Peyer's patch (tissue), 4 donors: Measurements from ENCODE around the gene AMFR.

Experiments
- POLR2A ChIP-seq, 2 donors: fragments of 450-650 bp; IDR thresholded peaks; one replicate each; pipeline ENCODE4 v1.5.1; 2017; ENCODE audit warnings: antibody characterized with exemption in 2 of 2, mild to moderate bottlenecking in 2 of 2, moderate library complexity in 2 of 2
- TF ChIP-seq, protein P1 (sequence below), 6 experiments: fragments of 450-650 bp in 4 of 6; fragments of 200-600 bp in 2 of 6; sonication (generic) in 1 of 6; IDR thresholded peaks; one replicate each; pipeline ENCODE4 v1.5.1; 2017 to 2019; ENCODE audit warnings: antibody characterized with exemption in 6 of 6, mild to moderate bottlenecking in 3 of 6, moderate library complexity in 1 of 6

GRCh38 chr16:56438038-56438437 lies 12.7 kb upstream of the AMFR start:
- TF ChIP-seq, protein P1, sequence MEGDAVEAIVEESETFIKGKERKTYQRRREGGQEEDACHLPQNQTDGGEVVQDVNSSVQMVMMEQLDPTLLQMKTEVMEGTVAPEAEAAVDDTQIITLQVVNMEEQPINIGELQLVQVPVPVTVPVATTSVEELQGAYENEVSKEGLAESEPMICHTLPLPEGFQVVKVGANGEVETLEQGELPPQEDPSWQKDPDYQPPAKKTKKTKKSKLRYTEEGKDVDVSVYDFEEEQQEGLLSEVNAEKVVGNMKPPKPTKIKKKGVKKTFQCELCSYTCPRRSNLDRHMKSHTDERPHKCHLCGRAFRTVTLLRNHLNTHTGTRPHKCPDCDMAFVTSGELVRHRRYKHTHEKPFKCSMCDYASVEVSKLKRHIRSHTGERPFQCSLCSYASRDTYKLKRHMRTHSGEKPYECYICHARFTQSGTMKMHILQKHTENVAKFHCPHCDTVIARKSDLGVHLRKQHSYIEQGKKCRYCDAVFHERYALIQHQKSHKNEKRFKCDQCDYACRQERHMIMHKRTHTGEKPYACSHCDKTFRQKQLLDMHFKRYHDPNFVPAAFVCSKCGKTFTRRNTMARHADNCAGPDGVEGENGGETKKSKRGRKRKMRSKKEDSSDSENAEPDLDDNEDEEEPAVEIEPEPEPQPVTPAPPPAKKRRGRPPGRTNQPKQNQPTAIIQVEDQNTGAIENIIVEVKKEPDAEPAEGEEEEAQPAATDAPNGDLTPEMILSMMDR (IDR thresholded peaks at IDR 0.05), result no peak
- TF ChIP-seq POLR2A (IDR thresholded peaks at IDR 0.05), result no peak
